Measurements from ENCODE around the gene RAB4B.
"Not testable (repeated sequence)": the region's sequence is repeated elsewhere in the genome, so short reads cannot be mapped to it uniquely, and the experiment has no call there.

The RAB4B gene

GRCh38 chr19:40781140-40781539, 3.1 kb downstream of the RAB4B start:
- DNase-seq = no peak

- DNase-seq = no peak
Observed at GRCh38 chr19:40783711-40784110, 5.7 kb downstream of the RAB4B start.

GRCh38 chr19:40784146-40784545, 6.1 kb downstream of the RAB4B start:
- DNase-seq = not testable (repeated sequence)

- DNase-seq = no peak
Observed at GRCh38 chr19:40785526-40785925, 7.5 kb downstream of the RAB4B start.

GRCh38 chr19:40786060-40787037, 8.3 kb downstream of the RAB4B start:
- DNase-seq = no peak

GRCh38 chr19:40791349-40791748, 13.3 kb downstream of the RAB4B start:
- no peak for DNase-seq

GRCh38 chr19:40791996-40792395, 13.9 kb downstream of the RAB4B start:
- no peak for DNase-seq

- DNase-seq = no peak
Observed at GRCh38 chr19:40797166-40797962, 19.3 kb downstream of the RAB4B start.

- no peak for DNase-seq
Observed at GRCh38 chr19:40797963-40798682, 20.1 kb downstream of the RAB4B start.

- peak; percentile 99 for DNase-seq
Observed at GRCh38 chr19:40798683-40799557, 20.9 kb downstream of the RAB4B start, which contains the start of gene EGLN2. Gene EGLN2, plus strand, starts transcription at chr19:40799191. Its CDS starts 1,382 bp downstream, at chr19:40800573.

GRCh38 chr19:40799558-40800338, 21.7 kb downstream of the RAB4B start:
- DNase-seq = no peak

- DNase-seq = no peak
Observed at GRCh38 chr19:40800339-40800996, 22.4 kb downstream of the RAB4B start.

- DNase-seq = no peak
Observed at GRCh38 chr19:40800997-40801377, 22.9 kb downstream of the RAB4B start.

- DNase-seq = no peak
Observed at GRCh38 chr19:40801426-40802299, 23.6 kb downstream of the RAB4B start.

- no peak for DNase-seq
Observed at GRCh38 chr19:40802300-40803169, 24.5 kb downstream of the RAB4B start.

GRCh38 chr19:40803170-40803856, 25.3 kb downstream of the RAB4B start:
- no peak for DNase-seq

GRCh38 chr19:40803857-40804782, 26.1 kb downstream of the RAB4B start:
- DNase-seq = no peak

Data from NCI-H446 treated with DMSO at 0.1 percent for 48 hours (cell line).